ENCODE results near the gene SAMD3.
A peak's percentile ranks its signal among the peaks of the same experiment; 100 is the strongest.
"Not testable (repeated sequence)": the region's sequence is repeated elsewhere in the genome, so short reads cannot be mapped to it uniquely, and the experiment has no call there.

Gene SAMD3, protein sequence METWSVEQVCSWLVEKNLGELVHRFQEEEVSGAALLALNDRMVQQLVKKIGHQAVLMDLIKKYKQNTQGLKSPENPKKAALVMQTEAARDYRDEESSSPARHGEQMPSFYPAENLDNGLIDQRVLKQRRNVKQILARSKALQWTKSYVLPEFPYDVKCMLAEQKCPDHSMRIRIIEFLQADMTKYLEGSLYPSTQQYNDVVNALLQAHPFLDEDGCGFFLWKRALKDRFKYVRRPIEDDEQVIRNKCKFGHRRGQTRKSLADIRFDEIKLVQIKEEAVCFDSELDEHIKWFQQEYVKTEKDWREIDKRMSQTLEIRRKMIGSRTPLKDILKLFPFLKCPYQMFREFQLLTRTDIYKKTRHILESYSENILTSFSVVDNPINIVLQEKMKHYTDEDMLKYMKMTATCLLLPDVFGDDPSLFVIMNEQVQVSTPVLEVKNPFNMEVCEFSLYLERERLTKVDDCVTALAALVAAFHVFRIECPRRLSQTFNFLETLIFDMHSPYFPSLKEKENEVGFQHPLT

DNA sequence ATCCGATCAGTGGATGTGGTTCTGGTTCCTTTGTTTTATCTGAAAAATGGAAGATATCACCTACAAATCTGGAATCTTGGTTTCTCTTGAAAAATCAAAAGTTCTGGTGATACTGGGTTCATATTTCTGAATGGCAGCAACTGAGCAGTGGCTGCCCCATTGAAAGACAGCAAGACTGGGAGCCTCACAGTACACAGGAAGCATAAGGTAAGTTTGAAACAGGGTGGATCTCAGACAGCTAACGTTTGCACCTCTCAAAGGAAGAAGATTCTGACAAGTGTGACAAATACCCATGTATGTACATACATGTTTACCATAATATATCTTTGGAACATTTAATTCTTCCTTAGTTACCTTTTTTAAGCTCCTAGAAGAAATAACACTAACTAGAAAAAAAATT, at the start of gene SAMD3:
Gene SAMD3 (minus strand): TSS at position 177 of the 400 bp plus-strand sequence. CDS start 7,678 bp downstream, outside the sequence.
- DNase-seq (ENCODE audit: low read depth) = no peak

DNA sequence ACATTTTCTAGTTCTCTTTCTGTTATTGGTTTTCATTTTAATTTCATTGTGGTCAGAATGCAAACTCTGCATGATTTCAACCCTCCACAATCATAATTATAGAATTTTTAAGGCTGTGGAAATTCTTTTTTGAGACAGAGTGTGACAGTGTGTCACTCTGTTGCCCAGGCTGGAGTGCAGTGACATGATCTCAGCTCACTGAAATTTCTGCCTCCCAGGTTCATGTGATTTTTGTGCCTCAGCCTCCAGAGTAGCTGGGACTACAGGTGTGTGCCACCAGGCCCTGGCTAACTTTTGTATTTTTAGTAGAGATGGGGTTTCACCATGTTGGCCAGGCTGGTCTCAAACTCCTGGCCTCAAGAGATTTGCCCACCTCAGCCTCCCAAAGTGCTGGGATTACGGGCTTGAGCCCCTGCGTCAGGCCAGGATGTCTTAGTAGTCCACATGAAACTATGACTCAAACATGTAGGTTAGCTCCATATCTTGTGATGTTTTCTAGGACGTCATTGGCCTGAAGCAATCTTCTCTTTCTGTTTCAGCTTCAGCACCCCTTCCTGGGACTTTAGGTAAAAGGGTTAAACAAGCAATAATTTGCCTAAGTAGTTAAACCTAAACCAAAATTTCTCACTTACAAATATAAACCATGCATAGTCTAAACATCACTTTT, 47.4 kb upstream of the SAMD3 start:
- DNase-seq (ENCODE audit: low read depth) = no peak

GRCh38 chr6:130265553-130265952, 42.8 kb upstream of the SAMD3 start:
- not testable (repeated sequence) for DNase-seq (ENCODE audit: low read depth)

DNA sequence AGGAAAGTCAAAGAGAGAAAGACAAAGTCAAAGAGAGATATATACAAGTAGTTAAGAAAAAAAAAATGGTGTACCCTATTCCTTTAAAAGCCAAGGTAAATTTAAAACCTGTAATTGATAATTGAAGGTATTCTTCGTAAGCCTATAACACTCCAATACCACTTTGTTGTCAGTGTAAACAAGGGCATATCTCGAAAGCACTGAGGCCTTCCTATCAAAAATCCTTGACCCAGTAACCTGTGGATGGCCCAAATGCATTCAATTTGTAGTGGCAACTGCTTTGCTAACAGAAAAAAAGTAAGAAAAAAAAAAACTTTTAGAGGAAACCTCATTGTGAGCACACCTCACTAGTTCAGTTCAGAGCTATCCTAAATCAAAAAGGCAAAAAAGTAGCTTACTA, 39.3 kb upstream of the SAMD3 start:
- DNase-seq (ENCODE audit: low read depth) = no peak

GRCh38 chr6:130261558-130261957, 38.8 kb upstream of the SAMD3 start:
- not testable (repeated sequence) for DNase-seq (ENCODE audit: low read depth)

GRCh38 chr6:130260614-130261241, 38.0 kb upstream of the SAMD3 start:
- not testable (repeated sequence) for DNase-seq (ENCODE audit: low read depth)

DNA sequence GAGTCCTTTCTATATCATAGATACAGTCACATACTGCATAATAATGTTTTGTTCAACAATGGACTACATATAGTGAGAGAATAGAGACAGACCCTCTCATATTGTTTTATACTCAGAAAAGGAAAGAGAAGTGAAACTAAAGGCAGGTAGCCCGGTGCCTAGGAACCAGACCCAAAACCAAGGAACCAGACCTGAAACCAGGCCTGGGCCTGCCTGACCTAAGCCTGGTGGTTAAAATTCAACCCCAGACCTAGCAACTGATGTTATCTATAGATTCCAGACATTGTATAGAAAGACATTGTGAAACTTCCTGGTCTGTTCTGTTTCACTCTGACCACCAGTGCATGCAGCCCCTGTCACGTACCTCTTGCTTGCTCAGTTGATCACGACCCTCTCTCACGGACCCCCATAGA, 37.3 kb upstream of the SAMD3 start:
- DNase-seq (ENCODE audit: low read depth) = not testable (repeated sequence)

- no peak for DNase-seq (ENCODE audit: low read depth)
Measured at GRCh38 chr6:130259557-130259956, 36.8 kb upstream of the SAMD3 start.

DNA sequence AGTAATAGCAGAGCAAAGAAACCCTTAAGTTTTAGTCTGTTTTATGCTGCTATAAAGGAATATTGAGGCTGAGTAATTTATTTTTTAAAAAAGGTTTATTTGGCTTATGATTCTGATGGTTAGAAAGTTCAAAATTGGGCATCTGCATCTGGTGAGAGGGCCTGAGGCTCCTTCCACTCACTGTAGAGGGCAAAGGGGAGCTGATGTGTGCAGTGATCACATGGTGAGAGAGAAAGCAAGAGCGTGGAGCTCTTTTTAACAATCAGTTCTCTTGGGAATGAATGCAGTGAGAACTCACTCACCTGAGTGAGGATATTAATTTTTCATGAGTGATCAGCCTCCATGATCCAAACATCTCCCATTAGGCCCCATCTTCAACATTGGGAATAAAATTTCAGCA, 36.4 kb upstream of the SAMD3 start:
- no peak for DNase-seq (ENCODE audit: low read depth)

DNA sequence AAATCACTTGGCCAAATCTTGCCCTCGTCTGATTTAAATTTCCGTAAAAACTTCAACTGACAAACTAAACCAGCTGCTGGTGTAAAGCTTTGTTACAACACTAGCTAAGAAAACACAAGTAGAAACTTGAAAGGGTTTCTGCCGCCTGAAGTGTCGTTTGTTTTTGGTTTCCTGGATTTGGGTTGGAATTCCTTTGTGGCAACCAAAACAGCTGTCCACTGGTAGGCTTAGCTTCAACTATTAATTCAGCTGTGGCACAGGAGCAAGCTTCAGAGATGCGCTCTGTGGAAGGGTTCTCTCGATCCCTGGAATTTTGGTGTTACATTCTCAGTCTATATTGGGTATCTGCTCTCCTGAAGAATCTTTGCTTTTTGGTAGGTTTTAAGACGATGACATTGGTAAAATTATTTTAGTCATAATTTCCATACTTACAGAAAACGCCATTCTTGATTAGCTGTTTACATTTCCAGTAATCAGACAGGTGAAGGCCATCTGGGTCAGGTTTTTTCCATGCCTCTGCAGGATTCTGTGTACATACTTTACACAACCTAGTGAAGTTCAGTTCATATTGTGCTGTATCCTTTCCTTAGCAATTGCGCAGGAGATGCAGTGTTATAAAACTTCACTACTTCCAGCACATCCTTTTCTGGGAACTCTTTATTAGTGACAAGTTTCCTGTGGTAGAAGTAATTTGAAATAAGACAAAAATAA, 29.9 kb upstream of the SAMD3 start:
- no peak for DNase-seq (ENCODE audit: low read depth)

- DNase-seq (ENCODE audit: low read depth) = no peak
Measured at GRCh38 chr6:130245267-130245666, 22.5 kb upstream of the SAMD3 start.

DNA sequence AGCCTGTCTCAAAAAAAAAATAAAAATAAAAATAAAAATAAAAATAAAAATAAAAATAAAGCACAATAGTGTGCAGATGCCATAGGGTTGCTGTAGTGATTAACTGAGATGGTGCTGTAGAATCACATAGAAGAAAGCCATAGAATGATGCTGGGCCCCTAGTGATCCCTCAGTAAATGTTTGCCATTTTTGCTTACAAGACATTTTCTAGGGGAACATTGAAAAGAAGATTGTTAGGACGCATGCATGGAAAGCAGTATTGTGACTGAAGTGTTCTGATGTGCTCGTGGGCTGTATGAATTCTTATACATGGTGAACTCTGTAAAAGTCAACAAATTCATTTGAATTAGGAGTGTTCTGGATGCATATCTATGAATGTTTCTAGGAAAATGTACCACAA, 22.0 kb upstream of the SAMD3 start:
- DNase-seq (ENCODE audit: low read depth) = no peak

DNA sequence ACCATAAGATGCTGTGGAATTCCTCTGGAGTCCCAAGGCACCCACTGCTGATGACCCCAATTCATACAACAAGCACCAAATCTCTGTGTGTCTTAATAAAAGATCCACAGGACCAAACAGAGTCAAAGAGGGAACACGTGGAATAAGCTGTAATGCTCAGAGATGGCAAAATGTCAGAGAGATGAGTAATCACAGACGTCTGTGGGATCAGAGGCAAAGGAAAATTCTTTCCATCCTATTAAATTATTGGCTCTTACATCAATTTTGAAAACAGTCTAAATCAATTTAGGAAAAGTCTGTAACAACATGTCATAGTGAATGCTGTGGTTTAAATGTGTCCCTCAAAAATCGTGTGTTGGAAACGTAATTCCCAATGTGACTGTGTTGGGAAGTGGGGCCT, 17.5 kb upstream of the SAMD3 start:
- peak; percentile 47 for DNase-seq (ENCODE audit: low read depth)

GRCh38 chr6:130239755-130240154, 17.0 kb upstream of the SAMD3 start:
- DNase-seq (ENCODE audit: low read depth) = no peak

GRCh38 chr6:130233330-130233729, 10.6 kb upstream of the SAMD3 start:
- no peak for DNase-seq (ENCODE audit: low read depth)

- DNase-seq (ENCODE audit: low read depth) = not testable (repeated sequence)
Measured at GRCh38 chr6:130230531-130230930, 7.8 kb upstream of the SAMD3 start.

- DNase-seq (ENCODE audit: low read depth) = no peak
Measured at GRCh38 chr6:130229645-130230044, 6.9 kb upstream of the SAMD3 start.

DNA sequence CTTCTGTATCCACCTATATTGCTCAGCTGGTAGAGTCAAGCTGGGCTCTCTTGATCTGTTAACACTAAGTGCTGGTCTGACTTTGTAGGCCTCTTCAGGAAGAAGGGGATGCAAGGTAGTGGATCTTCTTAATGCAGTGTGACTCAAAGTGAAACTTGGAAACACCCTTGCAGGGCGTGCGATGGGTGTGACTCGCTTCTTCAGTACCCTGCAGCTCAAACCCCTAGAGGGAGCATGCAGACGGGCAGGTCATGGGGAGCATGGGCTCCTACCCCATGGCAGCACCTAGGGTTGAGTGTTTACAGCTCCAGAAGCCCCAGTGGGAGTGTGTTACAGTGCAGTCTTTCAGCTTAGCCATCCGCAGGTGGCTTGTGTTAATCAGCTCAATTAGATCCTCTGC, 757 bp upstream of the SAMD3 start:
- no peak for DNase-seq (ENCODE audit: low read depth)

GRCh38 chr6:130218134-130218533, 4.6 kb downstream of the SAMD3 start:
- no peak for DNase-seq (ENCODE audit: low read depth)

DNA sequence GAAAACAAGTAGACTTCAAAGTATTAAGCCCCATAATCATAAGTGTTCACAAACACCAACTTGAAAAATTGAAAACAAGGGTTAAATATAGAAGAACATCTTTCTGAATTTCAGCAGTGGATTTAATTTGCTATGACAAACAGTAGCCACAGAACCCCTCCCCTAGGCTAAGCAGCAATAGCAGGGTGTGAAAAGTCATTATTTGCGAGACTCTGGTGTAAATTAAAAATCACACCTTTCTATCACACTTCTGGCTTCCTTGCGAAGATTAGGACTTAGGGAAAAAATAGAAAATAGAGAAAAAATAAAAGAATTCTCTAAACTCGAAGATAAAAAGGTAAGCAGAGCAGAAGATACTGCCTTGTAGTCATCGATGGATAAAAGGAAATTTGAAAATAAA, 6.1 kb downstream of the SAMD3 start:
- DNase-seq (ENCODE audit: low read depth) = no peak

GRCh38 chr6:130215526-130215925, 7.2 kb downstream of the SAMD3 start:
- no peak for DNase-seq (ENCODE audit: low read depth)

DNA sequence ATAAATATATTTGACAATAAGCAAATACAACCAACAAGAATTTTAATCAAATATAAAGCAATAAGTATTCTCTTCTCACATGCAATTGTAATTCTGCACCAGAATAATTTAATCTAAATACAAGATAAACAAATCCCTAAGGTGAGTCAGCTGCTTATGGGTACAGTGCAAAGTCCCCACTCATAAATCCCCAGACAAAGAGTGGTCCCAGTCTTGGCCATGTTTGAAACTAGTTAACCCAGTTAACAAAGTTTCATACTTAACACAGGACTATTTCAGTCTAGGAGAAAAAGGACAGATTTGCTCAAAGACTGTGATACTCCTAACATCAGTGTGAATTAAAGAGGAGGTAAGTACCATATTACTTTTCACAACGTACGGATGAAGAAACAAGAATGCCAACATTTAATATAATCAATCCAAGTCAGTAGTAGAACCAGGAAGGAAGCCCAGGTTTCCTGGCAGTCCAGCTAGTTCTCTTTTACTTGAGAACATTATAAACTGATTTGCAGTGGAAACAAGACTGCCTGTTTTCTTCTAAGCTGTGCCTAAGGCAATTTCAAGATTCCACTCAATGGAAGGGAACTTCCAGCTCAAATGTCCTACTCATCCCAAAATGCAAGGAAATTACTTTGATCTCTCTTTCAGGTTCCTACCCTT, 10.4 kb downstream of the SAMD3 start:
- no peak for DNase-seq (ENCODE audit: low read depth)

All from fibroblast of the conjunctiva (primary cell).